Keratinocyte (primary cell): ENCODE data around the gene CTDSP2. TPM values are rescaled to one million over a fixed set of nuclear protein-coding genes. Genes with fewer than 3 reads are reported as not detected.

Experiments used
- DNase-seq: peaks from one replicate; pipeline ENCODE4 v3.0.0-alpha.2; 2011; ENCODE audit warnings: low read depth, missing footprints, low spot score
- FAIRE-seq: peaks from 2 replicates; lab custom pipeline; 2011; peaks lifted over from hg19 to GRCh38; lab: Jason Lieb, UNC
- H2AFZ ChIP-seq: 2 replicates; pipeline ENCODE4 v1.6.0; 2012; ENCODE audit warnings: low read length, control low read depth, inconsistent platforms; ENCODE audit not compliant: control insufficient read depth
- H3K27ac ChIP-seq: 2 replicates; pipeline ENCODE4 v1.5.1; 2011; ENCODE audit warnings: low read length; ENCODE audit not compliant: control insufficient read depth, insufficient read depth
- H3K27me3 ChIP-seq: 3 replicates; pipeline ENCODE4 v1.6.0; 2011; ENCODE audit warnings: low read length; ENCODE audit not compliant: control insufficient read depth, insufficient read depth; ENCODE audit errors: extremely low read depth
- H3K36me3 ChIP-seq, 2 experiments: 2 replicates in 1 of 2; 3 replicates in 1 of 2; pipeline ENCODE4 v1.5.1; 2011; ENCODE audit warnings: low read length in 2 of 2, mild to moderate bottlenecking in 1 of 2; ENCODE audit not compliant: control insufficient read depth in 2 of 2, insufficient read depth in 2 of 2; ENCODE audit errors: extremely low read depth in 1 of 2
- H3K4me1 ChIP-seq: 3 replicates; pipeline ENCODE4 v1.5.1; 2011; ENCODE audit warnings: low read length; ENCODE audit not compliant: control insufficient read depth, insufficient read depth; ENCODE audit errors: extremely low read depth
- H3K4me2 ChIP-seq: 3 replicates; pipeline ENCODE4 v1.6.0; 2011; ENCODE audit warnings: low read depth, low read length; ENCODE audit not compliant: control insufficient read depth, insufficient read depth; ENCODE audit errors: extremely low read depth
- H3K4me3 ChIP-seq, 3 experiments: fragments of 200-600 bp in 1 of 3; sonication (generic) in 1 of 3; 2 replicates in 2 of 3; 3 replicates in 1 of 3; pipeline ENCODE4 v1.5.1; 2011 to 2016; ENCODE audit warnings: low read length in 3 of 3, mild to moderate bottlenecking in 3 of 3, control low read depth in 2 of 3, inconsistent platforms in 1 of 3, low read depth in 1 of 3, mixed read lengths in 1 of 3, mixed run types in 1 of 3, moderate library complexity in 1 of 3; ENCODE audit not compliant: control insufficient read depth in 2 of 3, insufficient read depth in 2 of 3; ENCODE audit errors: extremely low read depth in 1 of 3
- H3K79me2 ChIP-seq: 2 replicates; pipeline ENCODE4 v1.6.0; 2012; ENCODE audit warnings: low read length; ENCODE audit not compliant: control insufficient read depth, insufficient read depth
- H3K9ac ChIP-seq: 3 replicates; pipeline ENCODE4 v1.6.0; 2011; ENCODE audit warnings: low read length; ENCODE audit not compliant: control insufficient read depth, insufficient read depth; ENCODE audit errors: extremely low read depth
- H3K9me1 ChIP-seq: 3 replicates; pipeline ENCODE4 v1.6.0; 2011; ENCODE audit warnings: low read length; ENCODE audit not compliant: control insufficient read depth, insufficient read depth; ENCODE audit errors: extremely low read depth
- H3K9me3 ChIP-seq: 2 replicates; pipeline ENCODE4 v1.5.1; 2012; ENCODE audit warnings: low read depth, low read length; ENCODE audit not compliant: control insufficient read depth
- H4K20me1 ChIP-seq: 3 replicates; pipeline ENCODE4 v1.6.0; 2011; ENCODE audit warnings: low read length; ENCODE audit not compliant: control insufficient read depth, insufficient read depth; ENCODE audit errors: extremely low read depth
- EZH2 ChIP-seq: IDR thresholded peaks from one replicate; pipeline ENCODE4 v1.6.1; 2012; ENCODE audit warnings: inconsistent platforms, mild to moderate bottlenecking, low read length, moderate library complexity
- dilution Hi-C: fragments of 300-500 bp; cut with MboI; formaldehyde crosslinking; loops from one replicate; pipeline ENCODE4 v1.7.0; 2020; ENCODE audit warnings: low sequenced_read_pairs; ENCODE audit not compliant: extremely low pct_ligation_motif_present
- polyA plus RNA-seq, 5 experiments: library from polyadenylated mRNA; depleted of rRNA in 3 of 5; stranded (reverse) in 3 of 5; stranded (forward) in 1 of 5; unstranded in 1 of 5; fragments of >200 nt; gene quantifications; 1 replicate in 1 of 5; 2 replicates in 3 of 5; 3 replicates in 1 of 5; pipeline versions ENCODE4 v1.2.1 to v1.2.3, GENCODE V29; 2011 to 2012; ENCODE audit warnings: missing spikeins in 2 of 5, low read depth in 1 of 5, low replicate concordance in 1 of 5
- TF ChIP-seq, protein P1 (sequence below), 3 experiments: IDR thresholded peaks in 1 of 3; conservative IDR thresholded peaks in 1 of 3; optimal IDR thresholded peaks in 1 of 3; 2 replicates in 2 of 3; 3 replicates in 1 of 3; pipeline versions ENCODE3 to v1.5.1; 2011; ENCODE audit warnings: low read length in 3 of 3, mild to moderate bottlenecking in 3 of 3, moderate library complexity in 2 of 3, control low read depth in 1 of 3, inconsistent platforms in 1 of 3; ENCODE audit not compliant: insufficient read depth in 2 of 3; ENCODE audit errors: extremely low read depth in 1 of 3

CTDSP2 gene
- polyA plus RNA-seq, 1 donor (not counting 4 experiments of a cell fraction or from before 2014, with no cell fraction given), result 54.6 TPM

- H3K79me2 ChIP-seq, result peaks cover 84% of the 10 kb centered on the region
- peak overlapping the region; percentile 42 for H3K4me2 ChIP-seq
- H3K9me3 ChIP-seq, result no peaks in the 10 kb centered on the region
- peaks cover 48% of the 10 kb centered on the region for H3K4me1 ChIP-seq
- dilution Hi-C loops, result no loop called here
- H3K9ac ChIP-seq, result peak overlapping the region; percentile 7
- H4K20me1 ChIP-seq, result peaks cover 30% of the 10 kb centered on the region
- peaks cover 0 to 1% of the 10 kb centered on the region in 2 experiments for H3K36me3 ChIP-seq
- H2AFZ ChIP-seq, result no peak overlapping the region
- no peaks in the 10 kb centered on the region for H3K27me3 ChIP-seq
- H3K27ac ChIP-seq, result no peak overlapping the region
- no peak for FAIRE-seq
- TF ChIP-seq, protein P1, sequence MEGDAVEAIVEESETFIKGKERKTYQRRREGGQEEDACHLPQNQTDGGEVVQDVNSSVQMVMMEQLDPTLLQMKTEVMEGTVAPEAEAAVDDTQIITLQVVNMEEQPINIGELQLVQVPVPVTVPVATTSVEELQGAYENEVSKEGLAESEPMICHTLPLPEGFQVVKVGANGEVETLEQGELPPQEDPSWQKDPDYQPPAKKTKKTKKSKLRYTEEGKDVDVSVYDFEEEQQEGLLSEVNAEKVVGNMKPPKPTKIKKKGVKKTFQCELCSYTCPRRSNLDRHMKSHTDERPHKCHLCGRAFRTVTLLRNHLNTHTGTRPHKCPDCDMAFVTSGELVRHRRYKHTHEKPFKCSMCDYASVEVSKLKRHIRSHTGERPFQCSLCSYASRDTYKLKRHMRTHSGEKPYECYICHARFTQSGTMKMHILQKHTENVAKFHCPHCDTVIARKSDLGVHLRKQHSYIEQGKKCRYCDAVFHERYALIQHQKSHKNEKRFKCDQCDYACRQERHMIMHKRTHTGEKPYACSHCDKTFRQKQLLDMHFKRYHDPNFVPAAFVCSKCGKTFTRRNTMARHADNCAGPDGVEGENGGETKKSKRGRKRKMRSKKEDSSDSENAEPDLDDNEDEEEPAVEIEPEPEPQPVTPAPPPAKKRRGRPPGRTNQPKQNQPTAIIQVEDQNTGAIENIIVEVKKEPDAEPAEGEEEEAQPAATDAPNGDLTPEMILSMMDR (optimal IDR thresholded peaks at IDR 0.05 in 1 of 3, IDR thresholded peaks at IDR 0.05 in 1 of 3, conservative IDR thresholded peaks at IDR 0.05 in 1 of 3; ENCODE audit: extremely low read depth in 1 of 3, insufficient read depth in 2 of 3, low read length in 3 of 3), result no peak
- no peak for TF ChIP-seq EZH2
- peaks cover 5% of the 10 kb centered on the region for H3K9me1 ChIP-seq
- no peak for DNase-seq
- H3K4me3 ChIP-seq, result no peak overlapping the region
Observed at GRCh38 chr12:57835366-57836288, 10.9 kb downstream of the CTDSP2 start.

GRCh38 chr12:57834086-57834876 lies 12.2 kb downstream of the CTDSP2 start:
- H3K4me1 ChIP-seq, result peaks cover 42% of the 10 kb centered on the region
- no peak for DNase-seq
- FAIRE-seq, result no peak
- H3K9me1 ChIP-seq, result peaks cover 5% of the 10 kb centered on the region
- H4K20me1 ChIP-seq, result peaks cover 30% of the 10 kb centered on the region
- no peak overlapping the region for H3K9ac ChIP-seq
- no peaks in the 10 kb centered on the region for H3K9me3 ChIP-seq
- no peak overlapping the region for H3K27ac ChIP-seq
- peaks cover 0 to 1% of the 10 kb centered on the region in 2 experiments for H3K36me3 ChIP-seq
- H3K4me3 ChIP-seq, result no peak overlapping the region
- H3K4me2 ChIP-seq, result no peak overlapping the region
- dilution Hi-C loops, result no loop called here
- H3K79me2 ChIP-seq, result peaks cover 84% of the 10 kb centered on the region
- no peak for TF ChIP-seq EZH2
- TF ChIP-seq, protein P1 (optimal IDR thresholded peaks at IDR 0.05 in 1 of 3, IDR thresholded peaks at IDR 0.05 in 1 of 3, conservative IDR thresholded peaks at IDR 0.05 in 1 of 3; ENCODE audit: extremely low read depth in 1 of 3, insufficient read depth in 2 of 3, low read length in 3 of 3), result no peak
- H3K27me3 ChIP-seq, result no peaks in the 10 kb centered on the region
- H2AFZ ChIP-seq, result no peak overlapping the region
